Measurements from ENCODE around the gene HYKK. TPM values are rescaled to one million over a fixed set of nuclear protein-coding genes. Genes with fewer than 3 reads are reported as not detected.

The HYKK gene
- total RNA-seq, 4 donors from 2014 or later = 7.0 to 15.0 (median 9.1) TPM

GRCh38 chr15:78561490-78561889 lies 54.1 kb downstream of the HYKK start:
- H3K27me3 ChIP-seq = peaks cover 4% of the 10 kb centered on the region
- no peak overlapping the region for H3K27ac ChIP-seq
- H3K4me3 ChIP-seq (replicated peaks in 1 of 3) = no peak overlapping the region
- 84 to 90% methylated on average over 5 of the region's 5 CpGs for WGBS, 2 donors
- H3K4me1 ChIP-seq = peaks cover 6 to 7% of the 10 kb centered on the region in 2 donors
- no peaks in the 10 kb centered on the region for H3K9me3 ChIP-seq
- DNase-seq = no peak
- intact Hi-C loops (cut with DNase I) = no loop called here
- TF ChIP-seq CTCF (IDR thresholded peaks at IDR 0.05) = no peak
- no peaks in the 10 kb centered on the region for H3K36me3 ChIP-seq

GRCh38 chr15:78563092-78563491 lies 55.7 kb downstream of the HYKK start:
- 93 to 97% methylated on average over 2 of the region's 2 CpGs for WGBS, 2 donors
- TF ChIP-seq POLR2A (IDR thresholded peaks at IDR 0.05) (no peak), CTCF (IDR thresholded peaks at IDR 0.05) (no peak)

GRCh38 chr15:78564743-78565096 lies 57.3 kb downstream of the HYKK start:
- Histone ChIP-seq H3K27ac (no peak overlapping the region), H3K9me3 (no peaks in the 10 kb centered on the region), H3K27me3 (no peaks in the 10 kb centered on the region), H3K36me3 (no peaks in the 10 kb centered on the region), H3K4me3 (replicated peaks in 1 of 3) (no peak overlapping the region), H3K4me1 (peaks cover 9% of the 10 kb centered on the region in 2 donors)
- no peak for DNase-seq
- intact Hi-C loops (cut with DNase I) = no loop called here
- no peak for TF ChIP-seq POLR2A (IDR thresholded peaks at IDR 0.05)
- TF ChIP-seq CTCF (IDR thresholded peaks at IDR 0.05) = no peak
- WGBS, 2 donors = 59 to 65% methylated on average over 11 of the region's 11 CpGs

More at GRCh38 chr15:78563092-78563491, 55.7 kb downstream of the HYKK start:
- intact Hi-C loops (cut with DNase I) = no loop called here
- H3K27me3 ChIP-seq = peaks cover 4% of the 10 kb centered on the region
- H3K36me3 ChIP-seq = no peaks in the 10 kb centered on the region
- H3K27ac ChIP-seq = no peak overlapping the region
- no peak for DNase-seq
- no peaks in the 10 kb centered on the region for H3K9me3 ChIP-seq
- H3K4me3 ChIP-seq (replicated peaks in 1 of 3) = no peak overlapping the region
- peaks cover 9% of the 10 kb centered on the region in 2 donors for H3K4me1 ChIP-seq

- peak; percentile 79 to 94 for DNase-seq
- Histone ChIP-seq H3K27ac (no peak within 1 kb of the TSS), H3K4me1 (peaks cover 9% of the 10 kb centered on the region in 2 donors), H3K27me3 (no peaks in the 10 kb centered on the region), H3K36me3 (no peaks in the 10 kb centered on the region), H3K9me3 (no peaks in the 10 kb centered on the region), H3K4me3 (replicated peaks in 1 of 3) (peak within 1 kb of the TSS; percentile 26 to 43 (median 33))
- intact Hi-C loops (cut with DNase I) = no loop called here
- TF ChIP-seq CTCF (IDR thresholded peaks at IDR 0.05) (no peak), POLR2A (IDR thresholded peaks at IDR 0.05) (peak in 1 of 2 donors; percentile 52)
- 1 to 2% methylated on average over 30 to 36 of the region's 75 CpGs for WGBS, 2 donors
These were observed 57.9 kb downstream of the HYKK start, which contains the start of gene CHRNA5 for GRCh38 chr15:78565097-78565950. CHRNA5 (plus strand) TSS chr15:78565520; CDS start chr15:78565720, 200 bp downstream.

All from thyroid gland (tissue), 4 donors.